Activated CD8-positive, alpha-beta T cell treated with anti-CD3 and anti-CD28 coated beads, Interleukin-2, amount 10 ng/mL, durations not matched to agents 7 days and 5 days (primary cell): ENCODE results near the gene A1BG. TPM values are rescaled to one million over a fixed set of nuclear protein-coding genes. Genes with fewer than 3 reads are reported as not detected.
"Not testable (repeated sequence)": the region's sequence is repeated elsewhere in the genome, so short reads cannot be mapped to it uniquely, and the experiment has no call there.

Experiments used
- ATAC-seq: fragments of 150-1000 bp; cut with Tn5 transposase; one replicate; pipeline ENCODE4 v1.10.0; 2021; ENCODE audit warnings: moderate library complexity
- CTCF ChIA-PET: fragments of 350-600 bp; sonication (Branson Sonifier 250); formaldehyde crosslinking; loops from one replicate; lab custom pipeline; 2021; ENCODE audit warnings: antibody characterized with exemption; lab: Charles Lee
- POLR2A ChIA-PET: fragments of 350-600 bp; sonication (Branson Sonifier 250); formaldehyde crosslinking; loops from one replicate; lab custom pipeline; 2021; ENCODE audit warnings: antibody characterized with exemption; lab: Charles Lee
- DNase-seq: peaks from one replicate; pipeline ENCODE4 v3.0.0-alpha.2; 2020
- H3K27ac Mint-ChIP-seq: one replicate; pipeline ENCODE4 v1.8.0; 2021; ENCODE audit warnings: mild to moderate bottlenecking, mixed read lengths
- H3K27me3 Mint-ChIP-seq: one replicate; pipeline ENCODE4 v1.8.0; 2021; ENCODE audit warnings: low read depth, mixed read lengths
- H3K36me3 Mint-ChIP-seq: one replicate; pipeline ENCODE4 v1.8.0; 2021; ENCODE audit warnings: low read depth, mixed read lengths
- H3K4me1 Mint-ChIP-seq: one replicate; pipeline ENCODE4 v1.8.0; 2021; ENCODE audit warnings: low read depth, mixed read lengths
- H3K4me3 Mint-ChIP-seq: one replicate; pipeline ENCODE4 v1.8.0; 2021; ENCODE audit warnings: mild to moderate bottlenecking, mixed read lengths
- H3K9me3 Mint-ChIP-seq: one replicate; pipeline ENCODE4 v1.8.0; 2022; ENCODE audit warnings: mixed read lengths; ENCODE audit not compliant: insufficient read depth
- total RNA-seq, 2 experiments: library from RNA; stranded (reverse); gene quantifications; one replicate each; pipeline ENCODE4 v1.2.3, GENCODE V29; 2021

The A1BG gene
- total RNA-seq, 2 experiments from 2014 or later = 14.9 to 17.5 TPM

- DNase-seq = no peak
- Mint-ChIP-seq H3K4me1 (peaks cover 36% of the 10 kb centered on the region), H3K36me3 (peaks cover 36% of the 10 kb centered on the region), H3K9me3 (no peaks in the 10 kb centered on the region), H3K4me3 (no peak overlapping the region), H3K27me3 (no peaks in the 10 kb centered on the region), H3K27ac (no peak overlapping the region)
- CTCF ChIA-PET = interaction anchor here (0.9 to 1.6 kb wide), 2 partner anchors 8 to 16 kb away, joined by 5 to 9 read pairs; no protein-coding TSS in a partner anchor
- no peak for ATAC-seq
- POLR2A ChIA-PET = interaction anchor here (0.8 to 1.9 kb wide), 4 partner anchors 7 to 188 kb away, joined by 3 to 12 read pairs (median 4); partner anchors contain the start of genes TRIM28 and ZNF497
Observed at GRCh38 chr19:58355215-58355796, 2.0 kb upstream of the A1BG start.

DNA sequence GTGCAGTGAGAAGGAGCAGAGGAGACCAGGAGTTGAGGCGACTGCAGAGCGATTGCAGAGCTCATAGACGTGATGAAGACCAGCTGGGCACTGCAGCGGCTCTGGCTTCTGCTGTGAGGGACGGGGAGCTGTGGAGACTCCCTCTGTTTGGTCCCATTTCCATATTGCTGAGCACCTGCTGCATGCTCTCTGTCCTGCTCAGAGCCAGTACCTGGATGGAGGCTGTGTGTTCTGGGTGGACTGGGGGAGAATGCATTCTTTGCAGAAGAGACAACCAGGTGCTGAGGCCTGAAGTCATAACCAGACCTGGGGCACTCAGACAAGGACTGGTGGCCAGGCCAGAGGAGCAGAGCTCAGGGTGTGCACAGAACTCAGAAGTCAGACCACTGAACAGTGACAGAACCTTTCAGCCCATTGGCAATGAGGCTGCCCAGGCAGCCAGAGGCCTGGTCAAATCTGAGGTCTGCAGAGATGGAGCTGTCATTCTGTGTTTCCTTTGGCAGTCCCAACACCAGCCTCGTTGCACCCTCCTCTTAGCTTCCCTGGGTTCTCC is 1.3 kb upstream of the A1BG start:
- peaks cover 39% of the 10 kb centered on the region for H3K4me1 Mint-ChIP-seq
- no peaks in the 10 kb centered on the region for H3K27me3 Mint-ChIP-seq
- ATAC-seq (no peak), DNase-seq (no peak)
- no peak overlapping the region for H3K4me3 Mint-ChIP-seq
- H3K9me3 Mint-ChIP-seq = no peaks in the 10 kb centered on the region
- ChIA-PET CTCF (interaction anchor here (0.9 kb wide), 1 partner anchor 15 kb away, joined by 5 read pairs; no protein-coding TSS in a partner anchor), POLR2A (interaction anchor here (0.8 to 1.6 kb wide), 3 partner anchors 8 to 189 kb away, joined by 3 to 4 read pairs (median 3); partner anchors contain the start of genes TRIM28 and ZNF497)
- H3K27ac Mint-ChIP-seq = no peak overlapping the region
- peaks cover 38% of the 10 kb centered on the region for H3K36me3 Mint-ChIP-seq

DNA sequence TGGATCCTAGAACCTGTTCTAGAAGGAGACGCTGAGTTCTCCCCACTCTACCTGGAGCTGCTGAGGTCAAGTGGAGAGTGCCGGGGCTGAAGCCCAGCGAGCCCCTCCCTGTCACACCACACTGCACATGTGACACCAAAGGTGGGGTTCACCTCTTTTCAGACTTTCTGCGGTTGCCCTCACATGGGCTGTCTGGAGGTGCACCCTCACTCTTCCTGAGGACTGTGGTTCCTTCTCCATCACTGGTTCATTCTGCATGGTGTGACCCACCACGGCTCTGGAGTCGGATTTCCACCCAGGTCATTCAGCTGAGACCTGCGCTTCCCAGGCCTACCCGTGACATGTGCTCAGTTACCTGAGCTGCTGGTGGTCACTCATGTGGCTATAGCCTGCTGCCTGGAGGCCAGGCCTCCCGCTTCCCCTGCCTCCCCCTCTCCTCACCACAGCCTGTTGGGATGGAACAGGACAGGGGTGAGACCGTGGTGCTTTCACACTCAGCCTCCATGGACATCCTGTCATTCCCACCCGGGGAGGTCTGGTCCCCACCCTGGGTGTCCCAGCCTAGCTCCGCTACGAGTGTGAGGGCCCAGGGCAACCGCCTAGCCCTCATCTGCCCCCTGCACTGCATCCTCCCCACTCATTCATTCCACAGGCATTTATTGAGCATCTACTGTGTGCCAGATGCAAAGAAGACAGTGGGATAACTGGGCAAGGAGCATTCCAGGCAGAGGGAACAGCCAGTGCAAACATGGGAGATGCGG is 605 bp upstream of the A1BG start:
- Mint-ChIP-seq H3K4me1 (peaks cover 45% of the 10 kb centered on the region), H3K4me3 (no peak overlapping the region), H3K9me3 (no peaks in the 10 kb centered on the region), H3K27me3 (no peaks in the 10 kb centered on the region), H3K27ac (no peak overlapping the region), H3K36me3 (peaks cover 40% of the 10 kb centered on the region)
- ATAC-seq (no peak), DNase-seq (no peak)
- ChIA-PET CTCF (no interaction called here), POLR2A (interaction anchor here (1.0 kb wide), 1 partner anchor 9 kb away, joined by 3 read pairs; the partner anchor contains the start of gene ZNF497)

DNA sequence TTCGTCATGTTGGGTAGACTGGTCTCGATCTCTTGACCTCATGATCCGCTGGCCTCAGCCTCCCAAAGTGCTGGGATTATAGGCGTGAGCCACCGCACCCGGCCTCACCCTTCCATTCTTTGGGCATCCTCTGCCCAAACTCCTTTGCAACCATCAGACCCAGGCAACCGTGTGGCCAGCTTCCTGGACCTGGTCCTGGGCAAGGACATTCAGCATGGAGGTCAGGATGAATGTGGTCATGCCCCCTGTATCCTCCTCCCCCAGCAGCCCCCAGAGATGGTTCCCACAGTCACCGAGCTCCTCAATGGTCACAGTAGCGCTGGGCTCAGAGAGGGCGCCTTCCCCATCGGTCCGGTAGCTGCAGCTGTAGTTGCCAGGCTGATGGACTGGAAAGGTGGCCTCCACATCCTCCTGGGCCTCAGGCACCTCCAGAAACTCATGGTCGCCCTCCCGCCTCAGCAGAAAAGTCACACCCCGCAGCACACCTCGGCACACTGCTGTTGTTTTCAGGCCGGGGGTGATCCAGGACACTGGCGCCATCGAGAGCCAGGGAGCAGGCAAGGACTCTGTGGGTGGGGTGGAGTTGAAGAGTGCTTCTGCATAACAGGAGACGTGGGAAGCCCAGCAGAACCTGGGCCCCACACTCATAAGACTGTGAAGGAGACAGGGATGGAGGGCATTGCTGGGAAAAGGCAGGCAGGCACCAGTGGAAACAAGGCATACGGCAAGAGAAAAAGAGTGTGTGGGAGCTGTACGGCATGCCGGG is 1.1 kb downstream of the A1BG start:
- ChIA-PET CTCF (no interaction called here), POLR2A (no interaction called here)
- H3K27ac Mint-ChIP-seq = no peak overlapping the region
- DNase-seq (no peak), ATAC-seq (no peak)
- no peaks in the 10 kb centered on the region for H3K9me3 Mint-ChIP-seq
- peaks cover 45% of the 10 kb centered on the region for H3K4me1 Mint-ChIP-seq
- H3K4me3 Mint-ChIP-seq = no peak overlapping the region
- no peaks in the 10 kb centered on the region for H3K27me3 Mint-ChIP-seq
- peaks cover 43% of the 10 kb centered on the region for H3K36me3 Mint-ChIP-seq

GRCh38 chr19:58351558-58351878 is 1.8 kb downstream of the A1BG start:
- Mint-ChIP-seq H3K4me1 (peaks cover 42% of the 10 kb centered on the region), H3K27me3 (no peaks in the 10 kb centered on the region), H3K27ac (no peak overlapping the region), H3K4me3 (no peak overlapping the region), H3K9me3 (no peaks in the 10 kb centered on the region), H3K36me3 (peaks cover 43% of the 10 kb centered on the region)
- ATAC-seq (no peak), DNase-seq (no peak)
- ChIA-PET CTCF (no interaction called here), POLR2A (no interaction called here)

- no peak overlapping the region for H3K27ac Mint-ChIP-seq
- no peak for ATAC-seq
- no peak overlapping the region for H3K4me3 Mint-ChIP-seq
- CTCF ChIA-PET = no interaction called here
- H3K27me3 Mint-ChIP-seq = no peaks in the 10 kb centered on the region
- DNase-seq = no peak
- POLR2A ChIA-PET = no interaction called here
- no peaks in the 10 kb centered on the region for H3K9me3 Mint-ChIP-seq
- H3K36me3 Mint-ChIP-seq = peaks cover 40% of the 10 kb centered on the region
- H3K4me1 Mint-ChIP-seq = peaks cover 40% of the 10 kb centered on the region
Observed at GRCh38 chr19:58350871-58351557, 2.3 kb downstream of the A1BG start.

- CTCF ChIA-PET = no interaction called here
- peaks cover 39% of the 10 kb centered on the region for H3K4me1 Mint-ChIP-seq
- H3K4me3 Mint-ChIP-seq = no peak overlapping the region
- no peak for DNase-seq
- H3K27ac Mint-ChIP-seq = peak overlapping the region; percentile 34
- H3K9me3 Mint-ChIP-seq = no peaks in the 10 kb centered on the region
- POLR2A ChIA-PET = interaction anchor here (1.0 kb wide), 1 partner anchor 13 kb away, joined by 3 read pairs; the partner anchor contains the start of gene ZNF497
- no peak for ATAC-seq
- no peaks in the 10 kb centered on the region for H3K27me3 Mint-ChIP-seq
- H3K36me3 Mint-ChIP-seq = peaks cover 35% of the 10 kb centered on the region
Observed at GRCh38 chr19:58350001-58350861, 3.1 kb downstream of the A1BG start.

GRCh38 chr19:58349590-58349989 is 3.7 kb downstream of the A1BG start:
- DNase-seq (no peak), ATAC-seq (no peak)
- Mint-ChIP-seq H3K4me1 (peaks cover 33% of the 10 kb centered on the region), H3K27me3 (no peaks in the 10 kb centered on the region), H3K27ac (peak overlapping the region; percentile 34), H3K9me3 (no peaks in the 10 kb centered on the region), H3K36me3 (peaks cover 34% of the 10 kb centered on the region), H3K4me3 (peak overlapping the region; percentile 22)
- ChIA-PET POLR2A (interaction anchor here (1.0 kb wide), 1 partner anchor 13 kb away, joined by 3 read pairs; the partner anchor contains the start of gene ZNF497), CTCF (no interaction called here)

DNA sequence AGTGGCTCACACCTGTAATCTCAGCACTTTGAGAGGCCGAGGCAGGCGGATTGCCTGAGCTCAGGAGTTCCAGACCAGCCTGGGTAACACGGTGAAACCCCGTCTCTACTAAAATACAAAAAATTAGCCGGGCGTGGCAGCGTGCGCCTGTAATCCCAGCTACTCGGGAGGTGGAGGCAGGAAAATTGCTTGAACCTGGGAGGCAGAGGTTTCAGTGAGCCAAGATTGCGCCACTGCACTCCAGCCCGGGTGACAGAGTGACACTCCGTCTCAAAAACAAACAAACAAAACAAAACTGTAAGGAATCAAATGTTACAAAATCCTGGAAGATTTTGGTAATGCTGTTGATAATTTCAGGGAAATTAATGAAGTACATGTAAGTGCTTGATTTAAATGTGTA is 5.2 kb downstream of the A1BG start:
- ATAC-seq = peak; percentile 2
- H3K9me3 Mint-ChIP-seq, H3K27me3 Mint-ChIP-seq, DNase-seq: not testable (repeated sequence)
- CTCF ChIA-PET = interaction anchor here (0.7 to 2.4 kb wide), 6 partner anchors 8 to 171 kb away, joined by 3 to 13 read pairs (median 4); partner anchors contain the start of gene ZBTB45
- H3K36me3 Mint-ChIP-seq = peaks cover 32% of the 10 kb centered on the region
- H3K4me1 Mint-ChIP-seq = peaks cover 31% of the 10 kb centered on the region
- POLR2A ChIA-PET = interaction anchor here (0.6 to 3.4 kb wide), 7 partner anchors 8 to 196 kb away, joined by 3 to 25 read pairs (median 3); partner anchors contain the start of genes TRIM28, ZNF274 and ZNF497
- peak overlapping the region; percentile 95 for H3K4me3 Mint-ChIP-seq
- H3K27ac Mint-ChIP-seq = peak overlapping the region; percentile 87
